Parathyroid adenoma (tissue), 2 donors: ENCODE measurements around the gene HTR1E.

Experiments
- H2AFZ ChIP-seq: fragments of 300-600 bp; sonication (generic); one replicate; pipeline ENCODE4 v1.7.0; 2017; ENCODE audit warnings: antibody characterized with exemption, mild to moderate bottlenecking
- H3K27ac ChIP-seq: fragments of 300-600 bp; sonication (generic); one replicate; pipeline ENCODE4 v1.7.0; 2017
- H3K27me3 ChIP-seq: fragments of 300-600 bp; sonication (generic); one replicate; pipeline ENCODE4 v1.7.0; 2017; ENCODE audit warnings: low read length; ENCODE audit not compliant: control insufficient read depth, insufficient read depth
- H3K36me3 ChIP-seq: fragments of 300-600 bp; sonication (generic); one replicate; pipeline ENCODE4 v1.7.0; 2017; ENCODE audit warnings: low read length; ENCODE audit not compliant: control insufficient read depth, insufficient read depth
- H3K4me1 ChIP-seq: fragments of 300-600 bp; sonication (generic); one replicate; pipeline ENCODE4 v1.7.0; 2017; ENCODE audit warnings: control low read depth
- H3K4me2 ChIP-seq: fragments of 300-600 bp; sonication (generic); one replicate; pipeline ENCODE4 v1.7.0; 2017; ENCODE audit warnings: low read length
- H3K4me3 ChIP-seq: fragments of 300-600 bp; sonication (generic); one replicate; pipeline ENCODE4 v1.7.0; 2017; ENCODE audit warnings: low read depth, low read length
- H3K79me2 ChIP-seq: fragments of 300-600 bp; sonication (generic); one replicate; pipeline ENCODE4 v1.7.0; 2017; ENCODE audit warnings: control low read depth
- H3K9ac ChIP-seq: fragments of 300-600 bp; sonication (generic); one replicate; pipeline ENCODE4 v1.7.0; 2017; ENCODE audit warnings: mild to moderate bottlenecking
- H3K9me3 ChIP-seq: fragments of 300-600 bp; sonication (generic); one replicate; pipeline ENCODE4 v1.7.0; 2017; ENCODE audit warnings: low read length; ENCODE audit not compliant: control insufficient read depth
- TF ChIP-seq, protein P1 (sequence below): fragments of 300-600 bp; sonication (generic); IDR thresholded peaks from one replicate; pipeline ENCODE4 v1.7.0; 2017; ENCODE audit warnings: antibody characterized with exemption, mild to moderate bottlenecking
- donor health status: primary hyperparathyroidism.

The HTR1E gene

DNA sequence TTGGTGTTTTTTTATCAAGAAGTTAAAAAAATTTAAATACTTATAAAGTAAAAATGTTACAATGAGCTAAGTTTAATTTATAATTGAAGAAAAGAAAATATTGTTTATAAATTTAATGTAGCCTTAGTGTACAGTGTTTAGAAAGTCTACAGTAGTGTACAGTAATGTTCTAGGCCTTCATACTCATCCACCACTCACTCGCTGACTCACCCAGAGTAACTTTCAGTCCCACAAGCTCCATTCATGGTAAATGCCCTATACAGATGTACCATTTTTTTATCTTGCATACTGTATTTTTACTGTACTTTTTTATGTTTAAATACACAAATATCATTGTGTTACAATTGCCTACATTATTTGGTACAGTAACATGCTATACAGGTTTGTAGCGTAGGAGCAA lies 26.0 kb downstream of the HTR1E start:
- Histone ChIP-seq H3K9me3 (no peaks in the 10 kb centered on the region), H3K27ac (no peak overlapping the region), H3K79me2 (no peaks in the 10 kb centered on the region), H3K4me1 (no peaks in the 10 kb centered on the region), H3K9ac (no peak overlapping the region), H3K36me3 (no peaks in the 10 kb centered on the region), H3K4me3 (no peak overlapping the region), H2AFZ (no peak overlapping the region), H3K27me3 (no peaks in the 10 kb centered on the region), H3K4me2 (no peak overlapping the region)
- TF ChIP-seq, protein P1, sequence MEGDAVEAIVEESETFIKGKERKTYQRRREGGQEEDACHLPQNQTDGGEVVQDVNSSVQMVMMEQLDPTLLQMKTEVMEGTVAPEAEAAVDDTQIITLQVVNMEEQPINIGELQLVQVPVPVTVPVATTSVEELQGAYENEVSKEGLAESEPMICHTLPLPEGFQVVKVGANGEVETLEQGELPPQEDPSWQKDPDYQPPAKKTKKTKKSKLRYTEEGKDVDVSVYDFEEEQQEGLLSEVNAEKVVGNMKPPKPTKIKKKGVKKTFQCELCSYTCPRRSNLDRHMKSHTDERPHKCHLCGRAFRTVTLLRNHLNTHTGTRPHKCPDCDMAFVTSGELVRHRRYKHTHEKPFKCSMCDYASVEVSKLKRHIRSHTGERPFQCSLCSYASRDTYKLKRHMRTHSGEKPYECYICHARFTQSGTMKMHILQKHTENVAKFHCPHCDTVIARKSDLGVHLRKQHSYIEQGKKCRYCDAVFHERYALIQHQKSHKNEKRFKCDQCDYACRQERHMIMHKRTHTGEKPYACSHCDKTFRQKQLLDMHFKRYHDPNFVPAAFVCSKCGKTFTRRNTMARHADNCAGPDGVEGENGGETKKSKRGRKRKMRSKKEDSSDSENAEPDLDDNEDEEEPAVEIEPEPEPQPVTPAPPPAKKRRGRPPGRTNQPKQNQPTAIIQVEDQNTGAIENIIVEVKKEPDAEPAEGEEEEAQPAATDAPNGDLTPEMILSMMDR, result no peak

DNA sequence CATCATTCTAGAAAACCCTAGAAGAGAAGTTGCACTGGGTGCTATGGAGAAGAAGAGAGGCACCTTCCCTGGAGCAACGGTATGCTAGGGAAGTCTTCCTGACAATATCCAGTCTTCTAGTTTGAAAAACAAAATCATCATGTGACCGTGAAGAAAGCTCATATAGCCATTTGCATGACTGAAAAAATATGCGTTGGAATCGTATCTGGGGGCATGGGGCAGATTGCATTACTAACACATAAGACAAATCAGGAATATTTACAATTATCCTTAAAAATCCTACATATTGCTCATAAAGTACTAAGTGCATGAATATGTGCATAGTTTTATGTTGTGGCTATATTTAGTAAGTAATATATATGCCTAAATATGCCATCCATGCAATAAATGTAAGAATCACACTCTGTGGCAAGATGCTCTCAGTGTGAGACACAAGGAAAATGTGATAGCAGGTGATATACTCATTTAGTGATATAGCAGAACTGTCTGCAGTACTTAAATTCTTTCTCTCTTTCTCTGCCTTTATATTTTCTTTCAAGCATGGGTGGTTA lies 26.8 kb downstream of the HTR1E start:
- Histone ChIP-seq H3K4me3 (no peak overlapping the region), H3K27me3 (no peaks in the 10 kb centered on the region), H3K36me3 (no peaks in the 10 kb centered on the region), H3K4me1 (no peaks in the 10 kb centered on the region), H3K79me2 (no peaks in the 10 kb centered on the region), H3K4me2 (no peak overlapping the region), H3K27ac (no peak overlapping the region), H2AFZ (no peak overlapping the region), H3K9ac (no peak overlapping the region), H3K9me3 (no peaks in the 10 kb centered on the region)
- TF ChIP-seq, protein P1, result no peak

DNA sequence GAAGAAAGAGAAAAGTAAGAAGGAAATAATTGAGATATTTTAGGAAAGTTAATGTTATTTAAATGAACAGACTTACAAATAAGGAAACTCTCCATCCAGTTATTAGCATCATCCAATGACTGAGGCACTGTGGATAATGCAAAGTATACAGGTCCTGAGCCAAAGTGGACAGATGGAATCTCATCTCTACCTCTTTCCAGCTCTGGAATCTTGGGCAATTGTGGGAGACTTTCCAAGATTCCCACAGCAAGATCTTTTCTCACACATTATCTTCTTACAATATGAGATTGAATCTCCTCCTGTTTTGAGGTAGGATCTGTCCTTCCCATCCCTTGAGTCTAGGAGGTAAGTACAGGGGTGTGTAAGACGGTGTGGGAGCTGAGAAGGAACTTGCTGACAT lies 28.9 kb downstream of the HTR1E start:
- no peaks in the 10 kb centered on the region for H3K36me3 ChIP-seq
- no peak overlapping the region for H2AFZ ChIP-seq
- H3K4me2 ChIP-seq, result no peak overlapping the region
- H3K4me1 ChIP-seq, result no peaks in the 10 kb centered on the region
- H3K27ac ChIP-seq, result no peak overlapping the region
- no peak overlapping the region for H3K4me3 ChIP-seq
- no peaks in the 10 kb centered on the region for H3K27me3 ChIP-seq
- H3K9ac ChIP-seq, result no peak overlapping the region
- no peaks in the 10 kb centered on the region for H3K9me3 ChIP-seq
- TF ChIP-seq, protein P1, result no peak
- no peaks in the 10 kb centered on the region for H3K79me2 ChIP-seq

DNA sequence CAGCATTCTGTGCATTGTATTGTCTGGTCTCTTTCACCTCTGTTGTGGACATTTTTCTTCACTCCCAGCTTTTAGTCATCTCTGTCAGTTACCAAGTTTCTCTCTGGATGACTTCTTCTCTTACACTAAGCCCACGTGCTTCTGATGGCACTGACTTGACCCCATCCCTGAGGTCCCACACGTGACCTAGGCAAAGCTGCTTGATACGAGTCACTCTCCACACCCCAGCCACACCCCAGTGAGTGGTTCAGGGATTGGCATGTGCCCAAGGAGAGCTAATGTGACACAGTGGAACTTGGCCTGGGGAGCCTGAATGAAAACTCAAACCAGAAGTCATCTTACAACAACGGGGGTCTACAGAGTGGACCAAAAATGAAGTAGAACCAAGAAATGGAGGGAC lies 32.2 kb downstream of the HTR1E start:
- TF ChIP-seq, protein P1, result no peak
- Histone ChIP-seq H3K9ac (no peak overlapping the region), H3K27ac (no peak overlapping the region), H3K9me3 (no peaks in the 10 kb centered on the region), H3K4me1 (no peaks in the 10 kb centered on the region), H3K79me2 (no peaks in the 10 kb centered on the region), H3K27me3 (no peaks in the 10 kb centered on the region), H2AFZ (no peak overlapping the region), H3K36me3 (no peaks in the 10 kb centered on the region), H3K4me3 (no peak overlapping the region), H3K4me2 (no peak overlapping the region)

GRCh38 chr6:86973088-86973487 lies 35.8 kb downstream of the HTR1E start:
- Histone ChIP-seq H3K36me3 (no peaks in the 10 kb centered on the region), H3K79me2 (no peaks in the 10 kb centered on the region), H3K9me3 (no peaks in the 10 kb centered on the region), H2AFZ (no peak overlapping the region), H3K27me3 (no peaks in the 10 kb centered on the region), H3K4me2 (no peak overlapping the region), H3K4me1 (no peaks in the 10 kb centered on the region), H3K4me3 (no peak overlapping the region), H3K9ac (no peak overlapping the region), H3K27ac (no peak overlapping the region)
- TF ChIP-seq, protein P1, result no peak
